Pulmonary artery endothelial cell (primary cell): Measurements from ENCODE around the gene RAPH1. TPM values are rescaled to one million over a fixed set of nuclear protein-coding genes. Genes with fewer than 3 reads are reported as not detected.
A peak's percentile ranks its signal among the peaks of the same experiment; 100 is the strongest.

Experiments used
- DNase-seq: peaks from one replicate; pipeline ENCODE4 v3.0.0-alpha.2; 2011; ENCODE audit warnings: low read depth, low spot score
- total RNA-seq: library from RNA; depleted of rRNA; stranded (reverse); fragments of >200 nt; gene quantifications from 2 replicates; pipeline ENCODE4 v1.2.3, GENCODE V29; 2014

The RAPH1 gene
- total RNA-seq: 36.1 and 43.1 TPM in 2 replicates

GRCh38 chr2:203535078-203535783 lies at the start of gene RAPH1:
TSS of gene RAPH1 (minus strand) at chr2:203535301. CDS start at chr2:203495353, 39,948 bp downstream.
- peak; percentile 48 for DNase-seq

- no peak for DNase-seq
Measured at GRCh38 chr2:203584784-203585183, 49.7 kb upstream of the RAPH1 start.

- DNase-seq: no peak
Measured at GRCh38 chr2:203583701-203584100, 48.6 kb upstream of the RAPH1 start.

- no peak for DNase-seq
Measured at GRCh38 chr2:203583084-203583695, 48.1 kb upstream of the RAPH1 start.

- no peak for DNase-seq
Measured at GRCh38 chr2:203582468-203582867, 47.4 kb upstream of the RAPH1 start.

GRCh38 chr2:203580844-203581243 lies 45.7 kb upstream of the RAPH1 start:
- no peak for DNase-seq

- DNase-seq: no peak
Measured at GRCh38 chr2:203579730-203580129, 44.6 kb upstream of the RAPH1 start.

- DNase-seq: no peak
Measured at GRCh38 chr2:203578759-203579643, 43.9 kb upstream of the RAPH1 start.

GRCh38 chr2:203574824-203575223 lies 39.7 kb upstream of the RAPH1 start:
- no peak for DNase-seq

GRCh38 chr2:203572316-203572715 lies 37.2 kb upstream of the RAPH1 start:
- no peak for DNase-seq

- no peak for DNase-seq
Measured at GRCh38 chr2:203569677-203570316, 34.7 kb upstream of the RAPH1 start.

- no peak for DNase-seq
Measured at GRCh38 chr2:203567691-203568090, 32.6 kb upstream of the RAPH1 start.

- no peak for DNase-seq
Measured at GRCh38 chr2:203566161-203566560, 31.1 kb upstream of the RAPH1 start.

- no peak for DNase-seq
Measured at GRCh38 chr2:203565076-203565475, 30.0 kb upstream of the RAPH1 start.

- DNase-seq: no peak
Measured at GRCh38 chr2:203562268-203562667, 27.2 kb upstream of the RAPH1 start.

- DNase-seq: no peak
Measured at GRCh38 chr2:203559641-203560040, 24.5 kb upstream of the RAPH1 start.

GRCh38 chr2:203553784-203554183 lies 18.7 kb upstream of the RAPH1 start:
- DNase-seq: no peak

GRCh38 chr2:203551778-203552177 lies 16.7 kb upstream of the RAPH1 start:
- DNase-seq: no peak

- no peak for DNase-seq
Measured at GRCh38 chr2:203550266-203550665, 15.2 kb upstream of the RAPH1 start.

- no peak for DNase-seq
Measured at GRCh38 chr2:203549406-203549805, 14.3 kb upstream of the RAPH1 start.

GRCh38 chr2:203548887-203549286 lies 13.8 kb upstream of the RAPH1 start:
- DNase-seq: no peak

- DNase-seq: no peak
Measured at GRCh38 chr2:203547356-203547755, 12.3 kb upstream of the RAPH1 start.
